Left lobe of liver (tissue), 2 donors: Measurements from ENCODE around the gene GRK1. TPM values are rescaled to one million over a fixed set of nuclear protein-coding genes. Genes with fewer than 3 reads are reported as not detected.
"Not testable (repeated sequence)": the region's sequence is repeated elsewhere in the genome, so short reads cannot be mapped to it uniquely, and the experiment has no call there.

Source experiments
- ATAC-seq: fragments of 200-7000 bp; cut with Tn5 transposase; one replicate; pipeline ENCODE4 v1.9.1; 2020; ENCODE audit warnings: mild to moderate bottlenecking, moderate library complexity
- DNase-seq: peaks from one replicate; pipeline ENCODE4 v3.0.0-alpha.2; 2020; ENCODE audit warnings: low spot score
- total RNA-seq: library from RNA; stranded (reverse); gene quantifications from one replicate; pipeline ENCODE4 v1.2.1, GENCODE V29; 2021
- donor health status: DM: no; HTN: no; CAD: no; lungs with moderate emphysema.
- donor health status: DM: no; HTN: yes; CAD: no.

GRK1 gene
- total RNA-seq, 1 donor from 2014 or later, result not detected

- not testable (repeated sequence) for ATAC-seq, DNase-seq
Measured at GRCh38 chr13:113752211-113752986, 85.4 kb downstream of the GRK1 start.

GRCh38 chr13:113753171-113753570 is 86.2 kb downstream of the GRK1 start:
- ATAC-seq (no peak), DNase-seq (no peak)

- no peak for ATAC-seq
Measured at GRCh38 chr13:113754242-113754641, 87.2 kb downstream of the GRK1 start.

GRCh38 chr13:113754691-113755090 is 87.7 kb downstream of the GRK1 start:
- ATAC-seq (no peak), DNase-seq (no peak)

More at GRCh38 chr13:113754242-113754641, 87.2 kb downstream of the GRK1 start:
- DNase-seq, result no peak

- ATAC-seq (no peak), DNase-seq (no peak)
Measured at GRCh38 chr13:113756441-113757097, 89.5 kb downstream of the GRK1 start.

GRCh38 chr13:113758651-113759524 is 91.9 kb downstream of the GRK1 start, which contains the start of gene TMEM255B:
TMEM255B (plus strand) TSS chr13:113759226; CDS start chr13:113759270, 44 bp downstream.
- ATAC-seq, result peak; percentile 97

GRCh38 chr13:113759525-113760137 is 92.6 kb downstream of the GRK1 start:
- no peak for DNase-seq
- ATAC-seq, result peak; percentile 23

More at GRCh38 chr13:113758651-113759524, 91.9 kb downstream of the GRK1 start, which contains the start of gene TMEM255B:
- peak; percentile 84 for DNase-seq

GRCh38 chr13:113761136-113761535 is 94.1 kb downstream of the GRK1 start:
- no peak for DNase-seq
- ATAC-seq, result no peak

GRCh38 chr13:113762075-113762474 is 95.1 kb downstream of the GRK1 start:
- DNase-seq (no peak), ATAC-seq (no peak)

GRCh38 chr13:113762538-113762937 is 95.5 kb downstream of the GRK1 start:
- no peak for ATAC-seq
- no peak for DNase-seq

GRCh38 chr13:113763254-113763653 is 96.2 kb downstream of the GRK1 start:
- no peak for DNase-seq
- ATAC-seq, result no peak

- no peak for DNase-seq
- no peak for ATAC-seq
Measured at GRCh38 chr13:113763961-113764792, 97.2 kb downstream of the GRK1 start.

- no peak for DNase-seq
- no peak for ATAC-seq
Measured at GRCh38 chr13:113764793-113765563, 98.0 kb downstream of the GRK1 start.

GRCh38 chr13:113765564-113765910 is 98.5 kb downstream of the GRK1 start:
- ATAC-seq, result no peak
- DNase-seq, result no peak

GRCh38 chr13:113766035-113766800 is 99.2 kb downstream of the GRK1 start:
- DNase-seq, result no peak
- no peak for ATAC-seq

- ATAC-seq, result no peak
- no peak for DNase-seq
Measured at GRCh38 chr13:113767366-113767765, 100.3 kb downstream of the GRK1 start.

GRCh38 chr13:113768018-113768905 is 101.2 kb downstream of the GRK1 start:
- DNase-seq (no peak), ATAC-seq (no peak)
